MG63 (cell line): ENCODE data around the gene PSME4. TPM values are rescaled to one million over a fixed set of nuclear protein-coding genes. Genes with fewer than 3 reads are reported as not detected.
A peak's percentile ranks its signal among the peaks of the same experiment; 100 is the strongest.

Source experiments
- DNase-seq: peaks from one replicate; pipeline ENCODE4 v3.0.0-alpha.2; 2020
- H3K27me3 ChIP-seq: fragments of 250-450 bp; sonication (Bioruptor Pico); 2 replicates; pipeline ENCODE4 v1.5.1; 2020; ENCODE audit warnings: mild to moderate bottlenecking, moderate library complexity
- H3K36me3 ChIP-seq: fragments of 250-450 bp; sonication (Bioruptor Pico); 2 replicates; pipeline ENCODE4 v1.5.1; 2020; ENCODE audit warnings: mild to moderate bottlenecking, moderate library complexity
- H3K4me3 ChIP-seq: fragments of 250-450 bp; sonication (Bioruptor Pico); 2 replicates; pipeline ENCODE4 v1.5.1; 2020; ENCODE audit warnings: mild to moderate bottlenecking, moderate library complexity
- H3K9me3 ChIP-seq: fragments of 250-450 bp; sonication (Bioruptor Pico); 2 replicates; pipeline ENCODE4 v1.5.1; 2020; ENCODE audit warnings: mild to moderate bottlenecking, moderate library complexity
- total RNA-seq: library from RNA; depleted of rRNA; stranded (reverse); fragments of >200 nt; shearing (Covaris generic); gene quantifications from 2 replicates; pipeline ENCODE4 v1.2.3, GENCODE V29; 2014; ENCODE audit warnings: low replicate concordance; rRNA removed

PSME4 gene, protein sequence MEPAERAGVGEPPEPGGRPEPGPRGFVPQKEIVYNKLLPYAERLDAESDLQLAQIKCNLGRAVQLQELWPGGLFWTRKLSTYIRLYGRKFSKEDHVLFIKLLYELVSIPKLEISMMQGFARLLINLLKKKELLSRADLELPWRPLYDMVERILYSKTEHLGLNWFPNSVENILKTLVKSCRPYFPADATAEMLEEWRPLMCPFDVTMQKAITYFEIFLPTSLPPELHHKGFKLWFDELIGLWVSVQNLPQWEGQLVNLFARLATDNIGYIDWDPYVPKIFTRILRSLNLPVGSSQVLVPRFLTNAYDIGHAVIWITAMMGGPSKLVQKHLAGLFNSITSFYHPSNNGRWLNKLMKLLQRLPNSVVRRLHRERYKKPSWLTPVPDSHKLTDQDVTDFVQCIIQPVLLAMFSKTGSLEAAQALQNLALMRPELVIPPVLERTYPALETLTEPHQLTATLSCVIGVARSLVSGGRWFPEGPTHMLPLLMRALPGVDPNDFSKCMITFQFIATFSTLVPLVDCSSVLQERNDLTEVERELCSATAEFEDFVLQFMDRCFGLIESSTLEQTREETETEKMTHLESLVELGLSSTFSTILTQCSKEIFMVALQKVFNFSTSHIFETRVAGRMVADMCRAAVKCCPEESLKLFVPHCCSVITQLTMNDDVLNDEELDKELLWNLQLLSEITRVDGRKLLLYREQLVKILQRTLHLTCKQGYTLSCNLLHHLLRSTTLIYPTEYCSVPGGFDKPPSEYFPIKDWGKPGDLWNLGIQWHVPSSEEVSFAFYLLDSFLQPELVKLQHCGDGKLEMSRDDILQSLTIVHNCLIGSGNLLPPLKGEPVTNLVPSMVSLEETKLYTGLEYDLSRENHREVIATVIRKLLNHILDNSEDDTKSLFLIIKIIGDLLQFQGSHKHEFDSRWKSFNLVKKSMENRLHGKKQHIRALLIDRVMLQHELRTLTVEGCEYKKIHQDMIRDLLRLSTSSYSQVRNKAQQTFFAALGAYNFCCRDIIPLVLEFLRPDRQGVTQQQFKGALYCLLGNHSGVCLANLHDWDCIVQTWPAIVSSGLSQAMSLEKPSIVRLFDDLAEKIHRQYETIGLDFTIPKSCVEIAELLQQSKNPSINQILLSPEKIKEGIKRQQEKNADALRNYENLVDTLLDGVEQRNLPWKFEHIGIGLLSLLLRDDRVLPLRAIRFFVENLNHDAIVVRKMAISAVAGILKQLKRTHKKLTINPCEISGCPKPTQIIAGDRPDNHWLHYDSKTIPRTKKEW (N-terminal part only)
- total RNA-seq = 17.9 and 24.2 TPM in 2 replicates

GRCh38 chr2:53970724-53971602 is at the start of gene PSME4:
PSME4 (minus strand) TSS chr2:53970993; CDS start chr2:53970784, 209 bp downstream.
- no peaks in the 10 kb centered on the region for H3K9me3 ChIP-seq
- peak; percentile 95 for DNase-seq
- H3K4me3 ChIP-seq = peak within 1 kb of the TSS; percentile 96
- H3K27me3 ChIP-seq = no peaks in the 10 kb centered on the region
- peaks cover 12% of the 10 kb centered on the region for H3K36me3 ChIP-seq

GRCh38 chr2:54015798-54016699 is 45.3 kb upstream of the PSME4 start:
- no peaks in the 10 kb centered on the region for H3K27me3 ChIP-seq
- peak; percentile 59 for DNase-seq
- no peak overlapping the region for H3K4me3 ChIP-seq
- H3K9me3 ChIP-seq = 0 out of 2 replicates have a peak, but pooled peaks cover 4% of the 10 kb centered on the region
- H3K36me3 ChIP-seq = no peaks in the 10 kb centered on the region

GRCh38 chr2:54013996-54014395 is 43.2 kb upstream of the PSME4 start:
- no peak for DNase-seq
- Histone ChIP-seq H3K27me3 (no peaks in the 10 kb centered on the region), H3K9me3 (no peaks in the 10 kb centered on the region), H3K4me3 (no peak overlapping the region), H3K36me3 (no peaks in the 10 kb centered on the region)

DNA sequence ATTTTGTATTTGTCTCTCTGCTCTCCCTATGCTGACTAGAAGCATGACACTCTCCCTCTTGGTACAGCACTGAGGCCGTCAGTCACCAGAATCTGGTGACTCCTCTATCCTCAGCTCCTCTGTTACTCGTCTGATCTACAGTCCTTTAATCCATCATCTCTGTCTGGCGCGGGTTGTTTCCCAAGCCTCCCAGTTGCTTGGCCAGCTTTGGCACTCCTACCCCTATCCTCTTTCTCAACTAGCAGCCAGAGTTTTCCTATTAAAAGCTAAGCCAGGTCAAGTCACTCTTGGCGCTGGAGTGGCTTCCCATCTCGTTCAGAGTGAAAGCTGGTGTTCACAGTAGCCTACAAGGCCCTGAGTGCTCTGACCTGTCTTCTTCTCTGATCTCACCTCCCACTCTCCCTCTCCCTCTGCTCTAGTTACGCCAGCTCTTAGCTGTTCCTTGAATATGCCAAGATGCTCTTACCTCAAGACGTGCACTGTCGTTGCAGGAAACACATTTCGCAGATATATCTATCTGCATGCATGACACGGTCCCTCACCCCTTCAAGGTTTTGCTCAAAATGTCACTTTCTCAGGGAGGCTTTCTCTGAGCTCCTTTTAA is 41.8 kb upstream of the PSME4 start:
- Histone ChIP-seq H3K27me3 (no peaks in the 10 kb centered on the region), H3K36me3 (no peaks in the 10 kb centered on the region), H3K4me3 (no peak overlapping the region), H3K9me3 (no peaks in the 10 kb centered on the region)
- no peak for DNase-seq

DNA sequence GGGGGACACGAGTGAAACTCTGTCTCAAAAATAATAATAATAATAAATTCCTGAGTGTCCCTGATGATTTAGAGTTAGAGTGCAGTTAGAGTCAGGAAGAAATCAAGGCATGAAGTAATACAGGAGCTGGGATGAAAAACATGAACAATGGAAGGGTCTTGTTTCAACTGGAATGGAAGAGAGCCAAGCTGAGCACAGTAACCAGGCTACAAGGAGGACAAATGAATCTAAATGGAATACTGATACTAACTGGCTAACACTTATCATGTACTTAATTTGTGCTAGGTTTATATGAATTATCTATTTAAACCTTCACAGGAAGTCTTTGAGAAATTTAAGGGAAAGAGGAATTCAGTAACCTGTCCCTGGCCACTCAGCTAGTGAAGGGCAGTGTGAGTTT is 38.8 kb upstream of the PSME4 start:
- no peak for DNase-seq
- H3K9me3 ChIP-seq = no peaks in the 10 kb centered on the region

DNA sequence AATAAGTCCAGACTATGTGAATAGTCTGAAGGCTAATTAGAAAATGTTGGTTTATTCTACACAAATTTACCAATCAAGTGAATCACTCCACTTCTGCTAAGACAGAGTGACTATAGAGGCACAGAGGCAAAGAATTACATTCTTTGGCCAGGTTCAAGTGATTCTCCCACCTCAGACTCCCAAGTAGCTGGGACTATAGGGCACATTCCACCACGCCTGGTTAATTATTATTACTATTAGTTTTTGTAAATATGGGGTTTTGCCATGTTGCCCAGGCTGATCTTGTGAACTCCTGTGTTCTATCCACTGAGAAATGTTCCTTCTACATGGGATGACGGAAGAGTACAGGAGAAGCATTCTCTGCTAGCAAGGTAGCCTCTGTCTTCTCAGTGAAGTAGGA is 37.6 kb upstream of the PSME4 start:
- no peaks in the 10 kb centered on the region for H3K36me3 ChIP-seq
- DNase-seq = no peak
- no peak overlapping the region for H3K4me3 ChIP-seq
- no peaks in the 10 kb centered on the region for H3K9me3 ChIP-seq
- H3K27me3 ChIP-seq = no peaks in the 10 kb centered on the region

More for the DNA sequence above, 38.8 kb upstream of the PSME4 start:
- no peaks in the 10 kb centered on the region for H3K36me3 ChIP-seq
- H3K4me3 ChIP-seq = no peak overlapping the region
- no peaks in the 10 kb centered on the region for H3K27me3 ChIP-seq

GRCh38 chr2:54000524-54000923 is 29.7 kb upstream of the PSME4 start:
- Histone ChIP-seq H3K27me3 (no peaks in the 10 kb centered on the region), H3K4me3 (no peak overlapping the region), H3K9me3 (no peaks in the 10 kb centered on the region), H3K36me3 (no peaks in the 10 kb centered on the region)
- no peak for DNase-seq

DNA sequence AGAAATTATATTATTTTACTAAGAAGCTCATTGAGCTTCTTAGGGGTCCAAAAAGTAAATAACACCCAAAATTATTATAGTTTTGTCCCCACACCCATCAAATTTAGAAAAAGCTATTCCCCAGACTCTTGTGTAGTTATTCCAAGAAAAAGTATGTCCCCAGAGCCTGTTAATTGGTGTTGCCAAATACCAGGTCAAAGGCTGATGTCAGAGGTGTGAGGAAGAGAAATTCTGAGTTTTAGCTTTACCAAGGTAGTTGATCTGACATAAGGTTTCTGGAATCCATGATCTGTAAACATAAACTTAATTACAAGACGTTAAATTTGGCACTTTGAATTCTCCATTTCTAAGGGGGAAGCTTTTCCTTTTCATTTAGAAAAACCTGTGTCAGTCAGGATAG is 29.3 kb upstream of the PSME4 start:
- Histone ChIP-seq H3K9me3 (no peaks in the 10 kb centered on the region), H3K36me3 (no peaks in the 10 kb centered on the region)
- no peak for DNase-seq

DNA sequence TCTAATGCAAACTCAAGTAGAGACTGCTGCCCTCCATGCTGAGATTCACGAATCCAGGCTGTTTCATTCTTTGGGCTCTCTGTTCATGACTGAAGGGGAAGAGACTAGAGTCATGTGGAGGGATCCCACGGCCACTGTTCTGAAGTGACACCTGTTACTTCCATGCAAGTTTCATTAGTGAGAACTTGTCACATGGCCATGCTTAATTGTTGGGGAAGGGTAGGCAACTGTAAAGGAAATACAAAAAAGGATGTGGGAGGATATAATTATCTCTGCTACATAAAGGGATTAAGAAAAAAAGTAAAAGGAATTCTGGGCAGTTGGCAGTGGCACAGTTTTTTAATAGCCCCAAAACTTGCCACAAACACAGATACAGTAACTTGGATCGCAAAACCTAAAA is 28.0 kb upstream of the PSME4 start:
- Histone ChIP-seq H3K27me3 (no peaks in the 10 kb centered on the region), H3K36me3 (no peaks in the 10 kb centered on the region), H3K9me3 (no peaks in the 10 kb centered on the region), H3K4me3 (no peak overlapping the region)
- DNase-seq = no peak

More for the DNA sequence above, 29.3 kb upstream of the PSME4 start:
- no peak overlapping the region for H3K4me3 ChIP-seq
- no peaks in the 10 kb centered on the region for H3K27me3 ChIP-seq

- no peak for DNase-seq
- H3K9me3 ChIP-seq = no peaks in the 10 kb centered on the region
- no peaks in the 10 kb centered on the region for H3K27me3 ChIP-seq
- no peak overlapping the region for H3K4me3 ChIP-seq
- no peaks in the 10 kb centered on the region for H3K36me3 ChIP-seq
Observed at GRCh38 chr2:53994818-53995808, 24.3 kb upstream of the PSME4 start.

DNA sequence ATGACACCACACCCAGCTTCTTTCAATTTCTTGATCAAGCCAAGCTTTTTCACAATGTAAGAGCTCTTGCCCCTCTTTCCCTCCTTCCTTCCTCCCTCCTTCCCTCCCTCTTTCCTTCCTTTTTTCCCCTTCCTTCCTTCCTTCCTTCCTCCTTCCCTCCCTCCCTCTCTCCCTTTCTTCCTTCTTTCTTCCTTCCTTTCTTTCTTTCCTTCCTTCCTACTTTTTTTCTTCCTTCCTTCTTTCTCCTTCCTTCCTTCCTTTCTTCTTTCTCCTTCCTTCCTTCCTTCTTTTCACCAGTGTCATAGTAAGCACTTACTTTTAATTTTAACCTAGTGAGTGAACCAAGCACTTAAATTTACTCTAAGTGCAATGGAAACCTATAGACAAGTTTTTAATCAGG is 21.2 kb upstream of the PSME4 start:
- H3K36me3 ChIP-seq = no peaks in the 10 kb centered on the region
- no peak for DNase-seq
- H3K4me3 ChIP-seq = no peak overlapping the region
- no peaks in the 10 kb centered on the region for H3K9me3 ChIP-seq
- no peaks in the 10 kb centered on the region for H3K27me3 ChIP-seq

DNA sequence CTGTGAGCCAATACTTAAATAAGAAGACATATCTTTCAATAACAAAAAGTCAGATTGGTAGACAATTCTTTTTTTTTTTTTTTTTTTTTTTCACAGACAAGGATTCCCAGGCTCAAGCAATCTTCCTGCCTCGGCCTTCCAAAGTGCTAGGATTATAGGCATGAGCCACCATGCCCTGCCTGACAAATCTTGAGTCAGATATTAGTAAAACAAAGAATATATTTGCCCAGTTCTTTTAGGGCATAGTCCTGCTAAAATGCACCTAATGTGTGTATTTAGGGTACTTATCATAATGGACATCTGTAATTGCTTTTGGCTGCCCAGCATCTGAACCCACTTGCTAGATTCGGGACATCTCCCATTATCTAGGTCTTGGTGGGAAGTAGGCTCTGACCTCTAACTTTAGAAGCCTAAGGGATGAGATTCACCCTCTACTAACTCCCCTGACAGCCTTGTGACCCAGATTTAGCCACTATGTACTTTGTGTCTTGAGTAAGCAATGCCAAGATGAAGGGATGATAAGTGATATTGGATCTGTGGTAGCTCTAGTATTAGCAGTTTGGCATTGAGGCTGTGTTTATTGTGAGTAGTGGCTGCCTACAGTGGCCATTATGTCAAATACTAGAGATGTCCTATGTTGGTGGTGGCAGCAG is 18.5 kb upstream of the PSME4 start:
- Histone ChIP-seq H3K36me3 (no peaks in the 10 kb centered on the region), H3K27me3 (no peaks in the 10 kb centered on the region), H3K4me3 (no peak overlapping the region), H3K9me3 (no peaks in the 10 kb centered on the region)
- no peak for DNase-seq

DNA sequence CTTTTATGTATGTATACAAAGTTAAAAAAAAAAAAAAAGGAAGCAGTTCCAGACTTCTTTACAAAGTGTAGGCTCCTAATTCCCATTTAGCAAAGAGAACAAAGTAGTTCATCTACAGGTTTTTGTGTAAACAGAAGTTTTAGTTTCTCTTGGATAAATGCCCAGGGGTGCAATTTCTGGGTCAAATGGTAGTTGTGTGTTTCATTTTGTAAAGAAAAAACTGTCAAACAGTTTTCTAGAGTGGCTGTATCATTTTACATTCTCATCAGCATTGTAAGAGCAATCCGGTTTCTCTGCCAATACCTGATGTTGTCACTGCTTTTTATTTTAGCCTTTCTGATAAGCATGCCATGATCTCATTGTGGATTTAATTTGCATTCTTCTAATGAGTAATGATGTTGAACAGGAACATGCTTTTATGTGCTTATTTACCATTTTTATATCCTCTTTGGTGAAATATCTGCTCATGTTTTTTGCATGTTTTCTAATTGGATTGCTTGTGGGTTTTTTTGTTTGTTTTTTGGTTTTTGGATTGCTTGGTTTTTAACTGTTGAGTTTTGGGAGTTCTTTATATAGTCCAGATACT is 16.6 kb upstream of the PSME4 start:
- H3K36me3 ChIP-seq = no peaks in the 10 kb centered on the region
- no peaks in the 10 kb centered on the region for H3K9me3 ChIP-seq
- no peak overlapping the region for H3K4me3 ChIP-seq
- no peak for DNase-seq
- no peaks in the 10 kb centered on the region for H3K27me3 ChIP-seq
